Tibial nerve (tissue), 4 donors: ENCODE results near the gene BCKDHB. TPM values are rescaled to one million over a fixed set of nuclear protein-coding genes. Genes with fewer than 3 reads are reported as not detected.
"Not testable (repeated sequence)": the region's sequence is repeated elsewhere in the genome, so short reads cannot be mapped to it uniquely, and the experiment has no call there.

Experiments
- DNase-seq, 2 donors: peaks; one replicate each; pipeline ENCODE4 v3.0.0-alpha.2; 2019; ENCODE audit warnings: low spot score in 2 of 2
- H3K27ac ChIP-seq, 4 donors: fragments of 200-600 bp; sonication (generic) in 3 of 4; one replicate each; pipeline ENCODE4 v1.5.1; 2017 to 2019; ENCODE audit warnings: mild to moderate bottlenecking in 1 of 4
- H3K27me3 ChIP-seq, 2 donors: fragments of 200-600 bp; sonication (generic) in 1 of 2; one replicate each; pipeline versions ENCODE4 v1.5.1 to v1.6.0; 2017 to 2019
- H3K36me3 ChIP-seq, 3 donors: fragments of 200-600 bp; sonication (generic); one replicate each; pipeline ENCODE4 v1.5.1; 2018 to 2019
- H3K4me1 ChIP-seq, 4 donors: fragments of 200-600 bp; sonication (generic) in 3 of 4; one replicate each; pipeline ENCODE4 v1.5.1; 2017 to 2019
- H3K4me3 ChIP-seq, 4 donors: fragments of 200-600 bp; sonication (generic) in 3 of 4; one replicate each; pipeline ENCODE4 v1.5.1; 2017 to 2019; ENCODE audit warnings: mild to moderate bottlenecking in 1 of 4, moderate library complexity in 1 of 4
- H3K9me3 ChIP-seq, 4 donors: fragments of 200-600 bp; sonication (generic) in 3 of 4; one replicate each; pipeline ENCODE4 v1.5.1; 2017 to 2019
- CTCF ChIP-seq, 5 experiments: fragments of 200-600 bp in 3 of 5; fragments of 450-650 bp in 2 of 5; sonication (generic) in 3 of 5; IDR thresholded peaks; one replicate each; pipeline ENCODE4 v1.5.1; 2016 to 2019; ENCODE audit warnings: antibody characterized with exemption in 5 of 5, mild to moderate bottlenecking in 3 of 5, moderate library complexity in 2 of 5
- EP300 ChIP-seq, 2 donors: sonication (generic); formaldehyde crosslinking; IDR thresholded peaks; one replicate each; pipeline ENCODE4 v1.6.1; 2017; ENCODE audit warnings: antibody characterized with exemption in 2 of 2, mild to moderate bottlenecking in 1 of 2
- POLR2A ChIP-seq, 2 donors: fragments of 450-650 bp; IDR thresholded peaks; one replicate each; pipeline ENCODE4 v1.6.1; 2017; ENCODE audit warnings: antibody characterized with exemption in 2 of 2, mild to moderate bottlenecking in 2 of 2, moderate library complexity in 2 of 2
- WGBS, 2 donors: methylation state at CpG; one replicate each; pipeline ENCODE4 v1.1.5; 2018; 5-methylcytosine and 5-hydroxymethylcytosine counted together
- total RNA-seq, 4 donors: library from RNA; depleted of rRNA; stranded (reverse); fragments of >200 nt; gene quantifications; one replicate each; pipeline ENCODE4 v1.1.0, GENCODE V29; 2016

BCKDHB gene
- total RNA-seq, 4 donors from 2014 or later, result 13.5 to 28.7 (median 23.4) TPM

GRCh38 chr6:80234908-80235307 is 128.4 kb downstream of the BCKDHB start:
- no peak overlapping the region for H3K27ac ChIP-seq

GRCh38 chr6:80235647-80236046 is 129.2 kb downstream of the BCKDHB start:
- no peaks in the 10 kb centered on the region for H3K36me3 ChIP-seq
- no peak for TF ChIP-seq EP300 (IDR thresholded peaks at IDR 0.05)
- no peak for TF ChIP-seq CTCF (IDR thresholded peaks at IDR 0.05)
- no peak for TF ChIP-seq POLR2A (IDR thresholded peaks at IDR 0.05)
- DNase-seq, result no peak
- H3K9me3 ChIP-seq, result no peaks in the 10 kb centered on the region
- H3K4me3 ChIP-seq, result no peak overlapping the region
- H3K4me1 ChIP-seq, result no peaks in the 10 kb centered on the region
- no peaks in the 10 kb centered on the region for H3K27me3 ChIP-seq
- 29 to 54% methylated on average over 1 of the region's 1 CpG for WGBS, 2 donors
- no peak overlapping the region for H3K27ac ChIP-seq

More at GRCh38 chr6:80234908-80235307, 128.4 kb downstream of the BCKDHB start:
- WGBS, 2 donors, result 74 to 78% methylated on average over 1 of the region's 1 CpG
- no peaks in the 10 kb centered on the region for H3K9me3 ChIP-seq
- H3K27me3 ChIP-seq, result no peaks in the 10 kb centered on the region
- TF ChIP-seq EP300 (IDR thresholded peaks at IDR 0.05) (no peak), POLR2A (IDR thresholded peaks at IDR 0.05) (no peak), CTCF (IDR thresholded peaks at IDR 0.05) (no peak)
- no peaks in the 10 kb centered on the region for H3K4me1 ChIP-seq
- no peak for DNase-seq
- H3K36me3 ChIP-seq, result no peaks in the 10 kb centered on the region
- no peak overlapping the region for H3K4me3 ChIP-seq

GRCh38 chr6:80238754-80239153 is 132.3 kb downstream of the BCKDHB start:
- not testable (repeated sequence) for DNase-seq, H3K9me3 ChIP-seq, H3K27ac ChIP-seq, H3K36me3 ChIP-seq, H3K4me3 ChIP-seq, H3K27me3 ChIP-seq, H3K4me1 ChIP-seq
- 96 to 98% methylated on average over 2 of the region's 2 CpGs for WGBS, 2 donors

DNA sequence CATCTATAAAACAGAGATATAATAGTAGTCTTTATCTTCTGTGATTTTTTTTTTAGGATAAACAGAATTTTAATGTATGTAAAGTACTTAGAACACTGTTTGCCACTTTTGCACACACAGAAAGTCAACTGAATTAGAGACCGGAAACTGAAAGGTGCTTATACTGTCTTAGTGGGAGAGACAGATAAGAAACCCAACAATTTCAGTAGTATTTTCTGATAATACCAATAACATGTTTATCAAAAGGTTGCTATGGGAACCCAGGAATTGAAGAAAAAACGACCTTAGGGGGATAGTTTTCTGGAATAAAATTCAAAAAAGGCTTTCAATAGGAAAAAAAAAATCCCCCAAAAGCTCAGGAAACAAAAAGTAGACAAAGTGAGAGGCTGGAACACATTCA is 138.6 kb downstream of the BCKDHB start:
- no peak for DNase-seq
- TF ChIP-seq CTCF (IDR thresholded peaks at IDR 0.05) (no peak), POLR2A (IDR thresholded peaks at IDR 0.05) (no peak), EP300 (IDR thresholded peaks at IDR 0.05) (no peak)
- Histone ChIP-seq H3K4me1 (peaks cover 0 to 26% (median 7%) of the 10 kb centered on the region in 4 donors), H3K27me3 (no peaks in the 10 kb centered on the region), H3K9me3 (no peaks in the 10 kb centered on the region), H3K4me3 (no peak overlapping the region), H3K36me3 (peaks cover 0 to 7% (median 0%) of the 10 kb centered on the region in 3 donors), H3K27ac (no peak overlapping the region)
- 69 to 73% methylated on average over 2 of the region's 2 CpGs for WGBS, 2 donors

DNA sequence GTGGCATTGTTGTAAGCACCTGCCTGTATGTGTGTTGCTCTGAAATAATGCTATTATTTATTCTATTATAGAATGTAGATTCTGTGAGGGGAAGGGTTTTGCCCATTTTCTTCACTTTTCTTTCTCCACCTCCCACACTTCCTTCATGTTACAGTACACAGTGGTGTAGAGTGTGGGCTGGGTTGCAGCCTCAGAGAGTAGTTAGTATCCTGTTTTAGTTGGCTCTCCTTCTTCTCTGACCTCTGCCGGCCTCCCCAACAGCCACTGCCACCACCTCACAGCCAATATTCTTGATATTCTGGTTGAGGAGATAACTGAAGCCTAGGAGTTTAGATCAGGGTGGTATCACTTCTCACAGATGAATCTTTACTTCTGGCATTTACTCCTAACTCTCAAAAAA is 143.4 kb downstream of the BCKDHB start:
- TF ChIP-seq EP300 (IDR thresholded peaks at IDR 0.05) (no peak), POLR2A (IDR thresholded peaks at IDR 0.05) (no peak), CTCF (IDR thresholded peaks at IDR 0.05) (no peak)
- H3K9me3 ChIP-seq, result no peaks in the 10 kb centered on the region
- 26 to 29% methylated on average over 1 of the region's 1 CpG for WGBS, 2 donors

More for the DNA sequence above, 143.4 kb downstream of the BCKDHB start:
- Histone ChIP-seq H3K4me3 (no peak overlapping the region), H3K27ac (no peak overlapping the region), H3K36me3 (no peaks in the 10 kb centered on the region), H3K27me3 (no peaks in the 10 kb centered on the region), H3K4me1 (peaks cover 0 to 36% (median 7%) of the 10 kb centered on the region in 4 donors)
- no peak for DNase-seq
